Measurements from ENCODE around the gene OSBPL10.

- TF ChIP-seq CTCF (IDR thresholded peaks at IDR 0.05): no peak
- TF ChIP-seq POLR2A (IDR thresholded peaks at IDR 0.05): no peak
Observed at GRCh38 chr3:31946484-31947081, 34.5 kb downstream of the OSBPL10 start.

All from lower leg skin (tissue), 3 donors.